ENCODE results near the gene PRMT3. TPM values are rescaled to one million over a fixed set of nuclear protein-coding genes. Genes with fewer than 3 reads are reported as not detected.

Gene PRMT3
- total RNA-seq, 1 donor from 2014 or later: 39.6 TPM

- Mint-ChIP-seq H3K27ac (no peak overlapping the region), H3K9me3 (no peaks in the 10 kb centered on the region), H3K4me3 (no peak overlapping the region), H3K36me3 (no peaks in the 10 kb centered on the region), H3K4me1 (no peaks in the 10 kb centered on the region), H3K27me3 (ENCODE audit: insufficient read depth, low read depth) (no peaks in the 10 kb centered on the region)
- peaks cover 6% of the 10 kb centered on the region for H3K36me3 ChIP-seq
- H3K4me3 ChIP-seq: no peak overlapping the region
- H3K9me3 ChIP-seq (ENCODE audit: low read depth): no peaks in the 10 kb centered on the region
- H3F3A ChIP-seq (ENCODE audit: low read depth): no peaks in the 10 kb centered on the region
- no peak overlapping the region for H3K27ac ChIP-seq
- no peak overlapping the region for H3K9ac ChIP-seq
- H3K4me1 ChIP-seq: no peaks in the 10 kb centered on the region
- no peak for DNase-seq (ENCODE audit: low spot score)
- no peaks in the 10 kb centered on the region for H3K27me3 ChIP-seq
- H4K20me1 ChIP-seq (ENCODE audit: low read depth): no peaks in the 10 kb centered on the region
- no peak for TF ChIP-seq EZH2 (IDR thresholded peaks at IDR 0.05)
- TF ChIP-seq EZH2phosphoT487 (IDR thresholded peaks at IDR 0.05): no peak
- no peak for TF ChIP-seq CTCF (IDR thresholded peaks at IDR 0.05)
- no peak overlapping the region for H2AFZ ChIP-seq (replicated peaks)
- H3K79me2 ChIP-seq (ENCODE audit: low read depth): no peaks in the 10 kb centered on the region
- H3K4me2 ChIP-seq: no peak overlapping the region
Measured at GRCh38 chr11:20407344-20407743, 19.8 kb downstream of the PRMT3 start.

GRCh38 chr11:20415432-20415831, 27.9 kb downstream of the PRMT3 start:
- TF ChIP-seq CTCF (IDR thresholded peaks at IDR 0.05) (no peak), EZH2 (IDR thresholded peaks at IDR 0.05) (no peak), EZH2phosphoT487 (IDR thresholded peaks at IDR 0.05) (no peak)
- Histone ChIP-seq H3K4me2 (no peak overlapping the region), H3K27ac (no peak overlapping the region), H3F3A (ENCODE audit: low read depth) (no peaks in the 10 kb centered on the region), H3K27me3 (no peaks in the 10 kb centered on the region), H3K9ac (no peak overlapping the region), H3K79me2 (ENCODE audit: low read depth) (no peaks in the 10 kb centered on the region), H3K36me3 (no peaks in the 10 kb centered on the region), H3K4me3 (no peak overlapping the region), H4K20me1 (ENCODE audit: low read depth) (no peaks in the 10 kb centered on the region), H3K9me3 (ENCODE audit: low read depth) (no peaks in the 10 kb centered on the region), H3K4me1 (no peaks in the 10 kb centered on the region), H2AFZ (replicated peaks) (no peak overlapping the region)
- Mint-ChIP-seq H3K4me3 (no peak overlapping the region), H3K4me1 (no peaks in the 10 kb centered on the region), H3K9me3 (no peaks in the 10 kb centered on the region), H3K27me3 (ENCODE audit: insufficient read depth, low read depth) (no peaks in the 10 kb centered on the region), H3K27ac (no peak overlapping the region), H3K36me3 (peaks cover 3% of the 10 kb centered on the region)
- no peak for DNase-seq (ENCODE audit: low spot score)

GRCh38 chr11:20417771-20418170, 30.3 kb downstream of the PRMT3 start:
- Histone ChIP-seq H3K27ac (peak overlapping the region; percentile 4), H3K36me3 (no peaks in the 10 kb centered on the region), H3K9me3 (ENCODE audit: low read depth) (no peaks in the 10 kb centered on the region), H3K27me3 (no peaks in the 10 kb centered on the region), H3K9ac (peak overlapping the region; percentile 27), H3K4me3 (no peak overlapping the region), H3K79me2 (ENCODE audit: low read depth) (no peaks in the 10 kb centered on the region), H3K4me1 (no peaks in the 10 kb centered on the region), H4K20me1 (ENCODE audit: low read depth) (no peaks in the 10 kb centered on the region), H3F3A (ENCODE audit: low read depth) (no peaks in the 10 kb centered on the region), H2AFZ (replicated peaks) (no peak overlapping the region), H3K4me2 (no peak overlapping the region)
- H3K27ac Mint-ChIP-seq: no peak overlapping the region
- H3K4me3 Mint-ChIP-seq: no peak overlapping the region
- H3K36me3 Mint-ChIP-seq: peaks cover 4% of the 10 kb centered on the region
- no peaks in the 10 kb centered on the region for H3K27me3 Mint-ChIP-seq (ENCODE audit: insufficient read depth, low read depth)
- H3K4me1 Mint-ChIP-seq: no peaks in the 10 kb centered on the region
- TF ChIP-seq CTCF (IDR thresholded peaks at IDR 0.05) (no peak), EZH2 (IDR thresholded peaks at IDR 0.05) (no peak), EZH2phosphoT487 (IDR thresholded peaks at IDR 0.05) (no peak)
- DNase-seq (ENCODE audit: low spot score): no peak
- no peaks in the 10 kb centered on the region for H3K9me3 Mint-ChIP-seq
